Lower leg skin (tissue), 3 donors: ENCODE results near the gene DAAM2.

Experiments used
- POLR2A ChIP-seq, 2 donors: fragments of 450-650 bp; IDR thresholded peaks; one replicate each; pipeline ENCODE4 v1.6.1; 2016 to 2017; ENCODE audit warnings: antibody characterized with exemption in 2 of 2, mild to moderate bottlenecking in 1 of 2, moderate library complexity in 1 of 2
- TF ChIP-seq, protein P1 (sequence below), 3 donors: fragments of 450-650 bp; IDR thresholded peaks; one replicate each; pipeline ENCODE4 v1.5.1; 2016; ENCODE audit warnings: antibody characterized with exemption in 3 of 3, mild to moderate bottlenecking in 3 of 3, moderate library complexity in 2 of 3

DNA sequence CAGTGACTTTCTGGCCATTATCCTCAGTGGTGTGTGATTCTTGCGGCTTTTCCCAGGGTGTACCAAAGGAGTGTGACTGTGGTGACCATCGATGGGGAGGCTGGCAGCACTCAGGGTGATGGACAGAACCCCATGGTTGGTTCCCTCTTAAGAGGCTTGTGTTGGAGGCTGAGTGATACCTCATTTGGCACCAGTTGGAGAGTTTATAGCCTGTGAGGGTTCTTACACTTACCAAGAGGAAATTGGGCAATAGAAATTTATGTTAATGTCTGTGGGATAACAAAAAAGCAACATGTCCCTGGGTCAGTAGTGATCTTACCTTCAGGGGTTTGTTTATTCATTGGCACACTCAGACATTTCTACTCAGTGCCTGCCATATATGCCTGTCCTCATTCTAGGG is 37.2 kb downstream of the DAAM2 start:
- no peak for TF ChIP-seq POLR2A (IDR thresholded peaks at IDR 0.05)
- TF ChIP-seq, protein P1, sequence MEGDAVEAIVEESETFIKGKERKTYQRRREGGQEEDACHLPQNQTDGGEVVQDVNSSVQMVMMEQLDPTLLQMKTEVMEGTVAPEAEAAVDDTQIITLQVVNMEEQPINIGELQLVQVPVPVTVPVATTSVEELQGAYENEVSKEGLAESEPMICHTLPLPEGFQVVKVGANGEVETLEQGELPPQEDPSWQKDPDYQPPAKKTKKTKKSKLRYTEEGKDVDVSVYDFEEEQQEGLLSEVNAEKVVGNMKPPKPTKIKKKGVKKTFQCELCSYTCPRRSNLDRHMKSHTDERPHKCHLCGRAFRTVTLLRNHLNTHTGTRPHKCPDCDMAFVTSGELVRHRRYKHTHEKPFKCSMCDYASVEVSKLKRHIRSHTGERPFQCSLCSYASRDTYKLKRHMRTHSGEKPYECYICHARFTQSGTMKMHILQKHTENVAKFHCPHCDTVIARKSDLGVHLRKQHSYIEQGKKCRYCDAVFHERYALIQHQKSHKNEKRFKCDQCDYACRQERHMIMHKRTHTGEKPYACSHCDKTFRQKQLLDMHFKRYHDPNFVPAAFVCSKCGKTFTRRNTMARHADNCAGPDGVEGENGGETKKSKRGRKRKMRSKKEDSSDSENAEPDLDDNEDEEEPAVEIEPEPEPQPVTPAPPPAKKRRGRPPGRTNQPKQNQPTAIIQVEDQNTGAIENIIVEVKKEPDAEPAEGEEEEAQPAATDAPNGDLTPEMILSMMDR (IDR thresholded peaks at IDR 0.05): no peak
